HG02943 (cell line): ENCODE data around the gene LOC101059915.
"Not testable (repeated sequence)": the region's sequence is repeated elsewhere in the genome, so short reads cannot be mapped to it uniquely, and the experiment has no call there.

Source experiments
- ATAC-seq: cut with Tn5 transposase; IDR thresholded peaks from one replicate; pipeline ENCODE4 v1.9.1; 2021; ENCODE audit warnings: mild to moderate bottlenecking, low read depth, moderate library complexity; ENCODE audit not compliant: unreplicated experiment

The LOC101059915 gene

GRCh38 chrX:71638409-71638808 is 28.9 kb upstream of the LOC101059915 start:
- ATAC-seq, result no peak

- ATAC-seq, result no peak
Measured at GRCh38 chrX:71640002-71640401, 27.3 kb upstream of the LOC101059915 start.

- ATAC-seq, result not testable (repeated sequence)
Measured at GRCh38 chrX:71644406-71644805, 22.9 kb upstream of the LOC101059915 start.

DNA sequence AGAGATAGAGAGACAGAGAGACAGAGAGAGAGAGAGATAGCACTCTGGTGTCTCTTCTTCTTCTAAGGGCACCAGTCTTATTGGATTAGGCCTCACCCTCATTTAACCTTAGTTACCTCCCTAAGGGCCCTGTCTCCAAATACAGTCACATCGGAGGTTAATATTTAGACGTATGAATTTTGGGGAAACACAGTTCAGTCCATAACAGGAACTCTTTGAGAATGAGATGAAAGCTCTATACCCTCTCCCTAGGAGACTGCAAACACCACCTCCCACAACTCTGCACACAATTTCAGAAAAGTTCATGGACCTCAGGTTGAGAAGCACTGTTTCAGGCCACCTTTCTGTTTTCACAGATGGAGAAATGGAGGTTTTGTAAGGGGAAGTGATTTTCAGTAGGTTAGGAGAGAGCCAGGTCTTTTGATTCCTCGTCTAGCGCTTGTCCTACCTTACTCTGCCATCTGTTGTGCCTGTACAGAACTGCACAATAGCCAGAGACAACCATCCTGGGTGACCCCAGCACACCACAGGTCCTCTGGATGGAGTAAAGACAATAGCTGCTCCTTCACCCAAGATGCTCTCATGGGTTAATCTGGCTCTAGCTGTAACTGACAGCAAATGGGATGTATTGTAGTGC is 16.9 kb upstream of the LOC101059915 start:
- ATAC-seq, result peak; percentile 63

DNA sequence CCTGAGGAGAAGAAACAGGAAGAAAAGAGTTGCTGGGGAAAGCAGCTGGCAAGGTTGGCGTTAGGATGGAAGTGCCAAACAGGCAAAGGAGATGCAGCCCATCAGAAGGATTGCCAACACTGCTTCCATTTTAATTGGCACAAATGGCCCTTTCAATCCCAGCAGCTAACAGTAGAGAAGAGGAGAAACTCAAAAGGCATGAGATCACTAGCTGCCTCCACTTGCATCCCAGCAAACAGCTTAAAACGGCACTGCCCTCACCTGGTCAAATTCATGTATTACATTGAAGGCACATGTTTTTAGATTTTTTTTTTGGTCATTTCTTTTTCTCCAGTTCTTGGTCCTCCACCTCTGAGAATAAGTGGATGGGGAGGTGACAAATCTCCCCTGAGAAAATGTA is 14.9 kb upstream of the LOC101059915 start:
- no peak for ATAC-seq

GRCh38 chrX:71653344-71653743 is 14.0 kb upstream of the LOC101059915 start:
- no peak for ATAC-seq

DNA sequence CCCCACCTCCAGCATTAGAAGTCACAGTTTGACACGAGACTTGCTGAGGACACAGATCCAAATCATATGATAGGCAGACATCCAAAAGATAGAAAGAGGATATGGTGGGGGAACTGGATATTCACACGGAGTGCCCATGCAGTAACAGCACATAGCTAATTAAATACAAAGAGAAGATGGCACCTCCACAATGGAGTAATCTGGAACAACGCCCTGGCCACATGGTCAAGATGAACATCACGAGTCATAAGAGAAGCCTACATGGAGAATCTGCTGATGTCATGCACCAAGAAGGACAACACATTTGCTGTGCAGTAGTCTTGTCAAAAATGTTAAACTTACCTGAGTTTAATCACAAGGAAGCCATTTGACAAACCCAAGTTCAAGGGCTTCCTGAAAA is 10.1 kb upstream of the LOC101059915 start:
- no peak for ATAC-seq

DNA sequence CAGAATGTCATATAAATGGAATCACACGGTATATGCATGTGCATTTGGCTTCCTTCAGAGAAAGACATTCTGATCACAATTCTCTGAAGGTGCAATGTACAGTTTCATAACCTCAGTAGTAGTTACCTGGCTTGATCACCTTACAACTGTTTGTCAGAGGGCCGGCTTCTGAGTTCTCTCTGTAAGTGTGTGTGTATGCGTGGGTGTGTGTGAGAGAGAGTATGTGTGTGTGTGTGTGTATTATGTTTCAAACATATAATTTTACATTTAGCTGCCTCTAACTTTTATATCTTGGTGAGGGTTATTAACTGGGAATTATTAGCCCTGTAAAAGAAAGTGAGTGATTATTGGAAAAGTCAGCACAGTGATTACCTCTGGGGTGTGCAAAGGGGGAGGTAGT is 8.0 kb upstream of the LOC101059915 start:
- no peak for ATAC-seq

DNA sequence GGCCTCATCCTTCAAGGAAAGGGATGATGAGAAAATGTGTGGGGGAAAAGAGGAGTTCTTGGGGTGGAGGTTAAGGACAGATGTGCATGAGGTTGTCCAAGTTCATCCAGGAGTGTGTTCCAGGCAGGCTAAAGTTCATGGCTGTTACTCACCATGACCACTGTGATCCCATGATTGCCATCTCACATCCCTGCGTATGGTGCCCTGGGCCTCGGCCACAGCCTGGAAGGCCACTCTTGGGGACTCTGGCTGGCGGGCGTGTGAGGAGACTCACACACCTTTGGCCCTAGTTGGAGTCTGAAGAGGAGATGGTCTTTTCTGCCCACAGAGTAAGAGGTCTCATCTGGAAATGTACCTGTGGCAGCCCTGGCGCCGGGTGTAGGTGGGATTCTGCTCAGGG is 7.4 kb upstream of the LOC101059915 start:
- ATAC-seq, result no peak

GRCh38 chrX:71660562-71661416 is 6.6 kb upstream of the LOC101059915 start:
- ATAC-seq, result no peak

DNA sequence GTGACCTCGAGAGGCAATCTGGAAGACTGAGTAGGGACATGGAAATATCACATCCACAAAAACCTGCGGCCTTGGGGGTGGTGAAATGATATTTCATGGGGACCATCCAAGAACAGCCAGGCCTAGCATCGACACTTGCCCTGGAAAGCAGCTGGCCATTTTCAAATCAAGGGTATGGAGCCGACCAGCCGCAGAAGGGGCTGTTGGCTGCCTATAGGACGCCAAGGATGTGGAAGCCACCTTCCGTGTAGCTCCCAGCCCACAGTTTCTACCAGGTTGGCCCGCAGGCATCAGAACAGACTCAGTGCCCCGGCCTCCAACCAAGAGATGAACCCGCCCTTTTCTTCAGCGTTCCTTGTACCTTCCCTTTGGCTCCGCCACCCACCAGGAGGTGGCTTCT is 5.4 kb upstream of the LOC101059915 start:
- no peak for ATAC-seq

- not testable (repeated sequence) for ATAC-seq
Measured at GRCh38 chrX:71662654-71663053, 4.7 kb upstream of the LOC101059915 start.

DNA sequence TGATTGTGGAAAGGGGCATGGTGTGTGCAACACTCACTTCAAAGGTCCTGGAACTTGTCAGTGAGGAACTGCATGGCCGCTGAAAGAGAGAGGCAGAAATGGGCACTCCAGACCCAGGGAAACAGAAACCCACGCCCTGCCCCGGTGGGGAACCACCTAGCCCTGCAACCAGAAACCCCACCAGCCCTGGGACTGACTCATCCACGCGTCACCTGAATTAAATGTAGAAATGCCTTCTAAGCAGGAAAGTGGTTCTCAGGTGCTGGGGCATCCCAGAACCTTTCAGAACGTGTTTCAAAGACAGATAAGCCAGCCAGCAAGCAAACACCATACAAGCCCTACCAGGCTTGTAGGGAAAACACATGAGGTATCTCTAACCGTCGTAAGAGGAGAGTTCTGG is 4.1 kb upstream of the LOC101059915 start:
- ATAC-seq, result not testable (repeated sequence)

DNA sequence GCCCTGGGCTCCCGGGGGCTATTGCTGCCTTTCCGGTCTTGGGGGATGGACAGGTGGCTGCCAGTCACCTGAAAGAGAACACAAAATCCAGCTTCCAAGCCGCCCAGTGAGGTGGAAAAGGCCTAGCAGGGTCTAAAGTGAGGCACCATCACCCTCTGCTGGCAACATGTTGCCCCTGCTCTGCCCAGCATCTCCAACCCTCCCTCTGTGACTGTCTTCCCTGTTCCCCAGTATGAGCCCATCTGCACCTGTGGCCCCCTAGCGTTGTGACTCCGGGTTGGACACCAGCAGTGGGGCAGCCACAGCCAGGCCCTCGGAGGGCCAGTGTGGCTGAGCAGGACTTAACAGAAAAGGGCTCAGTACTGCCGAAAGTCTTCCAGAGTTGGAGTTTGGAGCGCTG is 3.1 kb upstream of the LOC101059915 start:
- not testable (repeated sequence) for ATAC-seq

DNA sequence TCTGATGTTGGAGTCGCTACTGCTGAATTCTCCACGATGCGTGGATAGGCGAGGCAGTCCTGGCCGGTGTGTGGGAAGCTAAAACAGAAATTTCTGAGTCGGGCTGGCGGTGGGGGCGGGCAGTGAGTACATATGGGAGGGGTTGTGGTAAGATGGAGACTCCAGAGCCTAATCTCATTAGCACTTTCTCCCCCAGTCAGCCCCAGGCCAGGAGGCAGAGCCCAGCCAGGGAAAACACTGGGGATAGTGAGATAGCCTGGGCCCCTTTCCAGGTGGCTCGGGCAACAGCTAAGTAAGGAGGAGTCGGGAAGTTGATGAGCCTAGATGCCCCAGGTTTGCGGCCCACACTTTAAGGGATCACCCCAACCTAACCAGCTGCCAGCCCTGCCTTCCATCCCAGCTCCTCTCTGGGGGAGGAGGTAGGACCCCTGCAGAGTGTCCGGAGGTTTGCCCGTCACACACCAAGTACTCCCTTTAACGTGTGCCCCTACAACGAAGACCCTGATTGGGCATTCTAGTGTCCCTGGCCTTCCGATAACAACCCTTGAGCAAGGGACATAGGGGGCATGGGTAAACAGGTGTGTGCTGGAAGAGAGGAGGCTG is 2.4 kb upstream of the LOC101059915 start:
- no peak for ATAC-seq

GRCh38 chrX:71665747-71666146 is 1.6 kb upstream of the LOC101059915 start:
- ATAC-seq, result no peak

DNA sequence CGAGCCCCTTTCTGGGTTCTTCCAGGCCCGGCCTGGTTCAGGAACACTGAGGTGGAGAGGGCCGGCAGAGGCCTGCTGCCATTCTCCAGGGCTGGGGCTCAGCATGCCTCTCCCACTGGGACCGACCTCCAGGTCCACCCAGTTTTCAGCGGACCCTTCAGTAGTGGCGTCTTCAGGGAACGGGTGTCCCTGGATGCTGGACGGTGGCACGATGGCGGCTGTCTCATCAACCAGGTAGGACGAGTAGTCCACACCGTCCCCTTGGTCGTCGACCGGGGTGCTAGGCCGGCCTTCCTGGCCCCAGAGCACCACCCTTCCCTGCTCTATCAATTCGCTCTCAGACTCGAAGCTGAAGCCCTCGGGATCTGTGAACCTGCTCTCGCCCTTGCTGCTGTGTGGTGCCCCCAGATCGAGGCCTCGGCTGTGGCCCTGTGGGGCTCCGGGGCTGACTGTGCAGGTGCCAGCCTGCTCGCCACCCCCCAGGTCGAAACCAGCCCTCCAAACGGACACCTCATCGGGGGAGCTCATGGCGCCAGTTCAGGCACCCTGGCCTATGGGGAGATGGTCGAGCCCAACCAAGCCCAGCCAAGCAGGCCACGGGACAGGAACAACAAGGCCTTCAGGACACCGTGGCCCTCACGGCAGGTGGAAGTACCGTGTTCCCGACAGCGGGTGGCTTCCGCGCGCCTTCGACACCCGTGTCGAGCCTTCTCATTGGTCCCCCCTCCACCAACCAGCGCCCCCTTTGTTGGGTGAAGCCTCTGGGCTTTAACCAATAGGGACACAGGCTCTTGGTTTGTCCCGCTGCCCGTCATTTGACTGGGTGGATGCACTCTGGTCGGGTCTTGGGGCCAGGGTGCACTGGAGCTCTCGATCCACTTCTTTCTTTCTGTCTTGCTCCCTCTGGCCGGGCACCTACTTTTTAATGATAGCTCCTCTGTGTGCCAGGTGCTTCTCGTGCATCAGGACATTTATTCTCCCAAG is 814 bp upstream of the LOC101059915 start:
- ATAC-seq, result no peak

- no peak for ATAC-seq
Measured at GRCh38 chrX:71668248-71668595, 876 bp downstream of the LOC101059915 start.

DNA sequence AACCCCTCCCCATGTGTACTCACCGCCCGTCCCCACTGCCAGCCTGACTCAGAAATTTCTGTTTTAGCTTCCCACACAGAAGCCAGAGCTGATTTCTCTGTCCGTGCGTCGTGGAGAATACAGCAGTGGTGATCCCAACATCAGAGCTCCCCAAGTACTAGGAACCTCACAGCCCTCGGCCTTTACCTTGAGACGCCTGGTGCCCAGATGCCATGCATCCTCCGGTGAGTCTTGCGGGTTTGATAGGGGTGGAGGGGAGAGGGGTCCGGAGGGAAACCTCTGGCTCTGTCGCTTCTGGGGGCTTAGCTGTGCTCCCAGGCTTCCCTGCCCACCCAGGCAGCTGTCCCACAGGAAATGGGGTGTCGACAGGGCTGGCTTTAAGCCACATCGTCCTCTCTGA is 2.1 kb downstream of the LOC101059915 start:
- no peak for ATAC-seq

DNA sequence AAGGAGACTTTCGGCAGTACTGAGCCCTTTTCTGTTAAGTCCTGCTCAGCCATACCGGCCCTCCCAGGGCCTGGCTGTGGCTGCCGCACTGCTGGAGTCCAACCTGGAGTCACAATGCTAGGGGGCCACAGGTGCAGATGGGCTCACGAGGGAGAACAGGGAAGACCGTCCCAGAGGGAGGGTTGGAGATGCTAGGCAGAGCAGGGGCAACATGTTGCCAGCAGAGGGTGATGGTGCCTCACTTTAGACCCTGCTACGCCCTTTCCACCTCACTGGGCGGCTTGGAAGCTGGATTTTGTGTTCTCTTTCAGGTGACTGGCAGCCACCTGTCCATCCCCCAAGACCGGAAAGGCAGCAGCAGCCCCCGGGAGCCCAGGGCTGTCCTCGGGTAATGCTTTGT is 2.6 kb downstream of the LOC101059915 start:
- ATAC-seq, result not testable (repeated sequence)
